GM23338 (cell line): Measurements from ENCODE around the gene CFAP53. TPM values are rescaled to one million over a fixed set of nuclear protein-coding genes. Genes with fewer than 3 reads are reported as not detected.

Experiments
- ATAC-seq: fragments of 200-7000 bp; cut with Tn5 transposase; 3 replicates; pipeline ENCODE4 v1.9.1; 2020
- DNase-seq: peaks from one replicate; pipeline ENCODE4 v3.0.0-alpha.2; 2015; ENCODE audit warnings: low spot score
- H2AFZ ChIP-seq: fragments of 200-600 bp; sonication (generic); 2 replicates; pipeline ENCODE4 v1.8.0; 2016; ENCODE audit warnings: antibody characterized with exemption, mild to moderate bottlenecking, moderate library complexity
- H3F3A ChIP-seq: fragments of 200-600 bp; sonication (generic); replicated peaks from 2 replicates; pipeline ENCODE4 v1.8.0; 2017; ENCODE audit warnings: antibody characterized with exemption, mixed run types, low read depth
- H3K27ac ChIP-seq: fragments of 200-600 bp; sonication (generic); 2 replicates; pipeline ENCODE4 v1.6.1; 2016; ENCODE audit warnings: low read depth
- H3K27me3 ChIP-seq: fragments of 200-600 bp; sonication (generic); 2 replicates; pipeline ENCODE4 v1.8.0; 2016; ENCODE audit warnings: mild to moderate bottlenecking, mixed run types, moderate library complexity; ENCODE audit not compliant: insufficient read depth
- H3K36me3 ChIP-seq: fragments of 200-600 bp; sonication (generic); 2 replicates; pipeline ENCODE4 v1.8.0; 2016; ENCODE audit warnings: mild to moderate bottlenecking; ENCODE audit not compliant: insufficient read depth
- H3K4me1 ChIP-seq: fragments of 200-600 bp; sonication (generic); 2 replicates; pipeline ENCODE4 v1.8.0; 2016; ENCODE audit warnings: mild to moderate bottlenecking, moderate library complexity; ENCODE audit not compliant: insufficient read depth
- H3K4me2 ChIP-seq: fragments of 200-600 bp; sonication (generic); 2 replicates; pipeline ENCODE4 v1.7.1; 2017; ENCODE audit warnings: mixed run types
- H3K4me3 ChIP-seq: fragments of 200-600 bp; sonication (generic); 2 replicates; pipeline ENCODE4 v1.6.1; 2016; ENCODE audit warnings: mixed run types
- H3K79me2 ChIP-seq: fragments of 200-600 bp; sonication (generic); replicated peaks from 2 replicates; pipeline ENCODE4 v1.8.0; 2017; ENCODE audit warnings: mild to moderate bottlenecking; ENCODE audit not compliant: insufficient read depth
- H3K9me2 ChIP-seq: fragments of 200-600 bp; sonication (generic); 2 replicates; pipeline ENCODE4 v1.8.0; 2017; ENCODE audit not compliant: insufficient read depth
- H4K20me1 ChIP-seq: fragments of 200-600 bp; sonication (generic); replicated peaks from 2 replicates; pipeline ENCODE4 v1.8.0; 2017; ENCODE audit warnings: mild to moderate bottlenecking; ENCODE audit not compliant: insufficient read depth
- H3K27ac Mint-ChIP-seq: 2 replicates; pipeline ENCODE4 v1.8.0; 2020; ENCODE audit warnings: inconsistent platforms, mild to moderate bottlenecking, moderate library complexity, mixed read lengths
- H3K27me3 Mint-ChIP-seq: 3 replicates; pipeline ENCODE4 v1.8.0; 2022; ENCODE audit warnings: low read depth, mild to moderate bottlenecking, moderate library complexity, mixed read lengths, inconsistent platforms; ENCODE audit not compliant: insufficient read depth, poor library complexity
- H3K36me3 Mint-ChIP-seq: 3 replicates; pipeline ENCODE4 v1.8.0; 2021; ENCODE audit warnings: low read depth, mild to moderate bottlenecking, inconsistent platforms, moderate library complexity, mixed read lengths
- H3K4me1 Mint-ChIP-seq: 3 replicates; pipeline ENCODE4 v1.8.0; 2020; ENCODE audit warnings: mild to moderate bottlenecking, inconsistent platforms, mixed read lengths
- H3K4me3 Mint-ChIP-seq: 3 replicates; pipeline ENCODE4 v1.8.0; 2021; ENCODE audit warnings: moderate library complexity, mild to moderate bottlenecking, inconsistent platforms, mixed read lengths
- H3K9me3 Mint-ChIP-seq: 3 replicates; pipeline ENCODE4 v1.8.0; 2020; ENCODE audit warnings: moderate library complexity, mild to moderate bottlenecking, inconsistent platforms, mixed read lengths
- CREB1 ChIP-seq: fragments of 250-450 bp; sonication (Bioruptor Pico); IDR thresholded peaks from 2 replicates; pipeline ENCODE4 v1.5.0; 2020; ENCODE audit warnings: low read depth, mild to moderate bottlenecking, moderate library complexity
- EZH2 ChIP-seq: fragments of 200-600 bp; sonication (generic); IDR thresholded peaks from one replicate; pipeline ENCODE4 v1.8.0; 2017; ENCODE audit warnings: antibody characterized with exemption, mild to moderate bottlenecking, low read depth; ENCODE audit not compliant: unreplicated experiment
- EZH2phosphoT487 ChIP-seq: fragments of 200-600 bp; sonication (generic); IDR thresholded peaks from one replicate; pipeline ENCODE4 v1.8.1; 2018; ENCODE audit warnings: antibody characterized with exemption; ENCODE audit not compliant: unreplicated experiment
- JUNB ChIP-seq: IDR thresholded peaks from one replicate; pipeline ENCODE4 v1.6.1; 2016; ENCODE audit warnings: antibody characterized with exemption; ENCODE audit not compliant: unreplicated experiment
- NANOG ChIP-seq: IDR thresholded peaks from 2 replicates; pipeline ENCODE4 v1.6.1; 2016; ENCODE audit warnings: antibody characterized with exemption, borderline replicate concordance
- POLR2AphosphoS5 ChIP-seq: IDR thresholded peaks from 2 replicates; pipeline ENCODE4 v1.6.1; 2016; ENCODE audit warnings: antibody characterized with exemption, low read depth
- STAT1 ChIP-seq: IDR thresholded peaks from one replicate; pipeline ENCODE4 v1.6.1; 2016; ENCODE audit warnings: antibody characterized with exemption; ENCODE audit not compliant: unreplicated experiment
- ZNF114 ChIP-seq: fragments of 250-450 bp; sonication (Bioruptor Pico); IDR thresholded peaks from 2 replicates; pipeline ENCODE4 v1.5.0; 2020; ENCODE audit warnings: mild to moderate bottlenecking, moderate library complexity
- ZNF331 ChIP-seq: fragments of 250-450 bp; sonication (Bioruptor Pico); IDR thresholded peaks from 2 replicates; pipeline ENCODE4 v1.5.0; 2020; ENCODE audit warnings: low read depth, mild to moderate bottlenecking, moderate library complexity
- ZNF462 ChIP-seq: fragments of 250-450 bp; sonication (Bioruptor Pico); IDR thresholded peaks from 2 replicates; pipeline ENCODE4 v1.5.0; 2020; ENCODE audit warnings: mild to moderate bottlenecking, moderate library complexity
- polyA plus RNA-seq: library from polyadenylated mRNA; unstranded; fragments of >200 nt; fragmentation: Nextera tagmentation; extraction: Ambion mirVana; gene quantifications from 2 replicates; pipeline ENCODE4 v1.2.1, GENCODE V29; 2016
- total RNA-seq: library from RNA; depleted of rRNA; stranded (reverse); fragments of >200 nt; shearing (Covaris generic); gene quantifications from 2 replicates; pipeline ENCODE4 v1.2.3, GENCODE V29; 2014
- TF ChIP-seq, protein P1 (sequence below): IDR thresholded peaks from 2 replicates; pipeline ENCODE4 v1.6.1; 2016; ENCODE audit warnings: antibody characterized with exemption
- TF ChIP-seq, protein P2 (sequence below): IDR thresholded peaks from one replicate; pipeline ENCODE4 v1.6.1; 2018; ENCODE audit warnings: antibody characterized with exemption; ENCODE audit not compliant: unreplicated experiment
- TF ChIP-seq, protein P3 (sequence below), 2 experiments: fragments of 200-600 bp in 1 of 2; sonication (generic) in 1 of 2; conservative IDR thresholded peaks; 2 replicates each; pipeline versions ENCODE4 v1.5.1 to v1.6.1; 2016 to 2017; ENCODE audit warnings: antibody characterized with exemption in 2 of 2, low read depth in 2 of 2, mild to moderate bottlenecking in 2 of 2, moderate library complexity in 1 of 2

CFAP53 gene
- total and polyA plus RNA-seq, 2 experiments from 2014 or later, result 0.71 TPM; not detected in 1

GRCh38 chr18:50192995-50193795, 73.1 kb downstream of the CFAP53 start:
- Histone ChIP-seq H3K27ac (no peak overlapping the region), H3K4me2 (peak overlapping the region; percentile 95), H3K36me3 (no peaks in the 10 kb centered on the region), H4K20me1 (peaks cover 5% of the 10 kb centered on the region; the same call in 1 of the 2 replicates), H3K27me3 (peaks cover 73% of the 10 kb centered on the region), H3K79me2 (no peaks in the 10 kb centered on the region), H3K9me2 (no peaks in the 10 kb centered on the region), H3K4me1 (peaks cover 22% of the 10 kb centered on the region; the same call in 1 of the 2 replicates), H3F3A (0 out of 2 replicates have a peak, but pooled peaks cover 4% of the 10 kb centered on the region), H2AFZ (peak overlapping the region; percentile 59), H3K4me3 (peak overlapping the region; percentile 79)
- H3K4me1 Mint-ChIP-seq, result peaks cover 15% of the 10 kb centered on the region
- no peak overlapping the region for H3K27ac Mint-ChIP-seq
- ATAC-seq, result peak; percentile 16
- H3K9me3 Mint-ChIP-seq, result no peaks in the 10 kb centered on the region
- DNase-seq, result peak; percentile 44
- no peaks in the 10 kb centered on the region for H3K36me3 Mint-ChIP-seq
- peak overlapping the region; percentile 76 for H3K4me3 Mint-ChIP-seq
- no peak for TF ChIP-seq EZH2
- no peak for TF ChIP-seq NANOG
- TF ChIP-seq STAT1, result no peak
- TF ChIP-seq, protein P1, sequence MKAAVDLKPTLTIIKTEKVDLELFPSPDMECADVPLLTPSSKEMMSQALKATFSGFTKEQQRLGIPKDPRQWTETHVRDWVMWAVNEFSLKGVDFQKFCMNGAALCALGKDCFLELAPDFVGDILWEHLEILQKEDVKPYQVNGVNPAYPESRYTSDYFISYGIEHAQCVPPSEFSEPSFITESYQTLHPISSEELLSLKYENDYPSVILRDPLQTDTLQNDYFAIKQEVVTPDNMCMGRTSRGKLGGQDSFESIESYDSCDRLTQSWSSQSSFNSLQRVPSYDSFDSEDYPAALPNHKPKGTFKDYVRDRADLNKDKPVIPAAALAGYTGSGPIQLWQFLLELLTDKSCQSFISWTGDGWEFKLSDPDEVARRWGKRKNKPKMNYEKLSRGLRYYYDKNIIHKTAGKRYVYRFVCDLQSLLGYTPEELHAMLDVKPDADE, result no peak
- TF ChIP-seq CREB1 (CRISPR knock-in tag), result no peak
- TF ChIP-seq, protein P2, sequence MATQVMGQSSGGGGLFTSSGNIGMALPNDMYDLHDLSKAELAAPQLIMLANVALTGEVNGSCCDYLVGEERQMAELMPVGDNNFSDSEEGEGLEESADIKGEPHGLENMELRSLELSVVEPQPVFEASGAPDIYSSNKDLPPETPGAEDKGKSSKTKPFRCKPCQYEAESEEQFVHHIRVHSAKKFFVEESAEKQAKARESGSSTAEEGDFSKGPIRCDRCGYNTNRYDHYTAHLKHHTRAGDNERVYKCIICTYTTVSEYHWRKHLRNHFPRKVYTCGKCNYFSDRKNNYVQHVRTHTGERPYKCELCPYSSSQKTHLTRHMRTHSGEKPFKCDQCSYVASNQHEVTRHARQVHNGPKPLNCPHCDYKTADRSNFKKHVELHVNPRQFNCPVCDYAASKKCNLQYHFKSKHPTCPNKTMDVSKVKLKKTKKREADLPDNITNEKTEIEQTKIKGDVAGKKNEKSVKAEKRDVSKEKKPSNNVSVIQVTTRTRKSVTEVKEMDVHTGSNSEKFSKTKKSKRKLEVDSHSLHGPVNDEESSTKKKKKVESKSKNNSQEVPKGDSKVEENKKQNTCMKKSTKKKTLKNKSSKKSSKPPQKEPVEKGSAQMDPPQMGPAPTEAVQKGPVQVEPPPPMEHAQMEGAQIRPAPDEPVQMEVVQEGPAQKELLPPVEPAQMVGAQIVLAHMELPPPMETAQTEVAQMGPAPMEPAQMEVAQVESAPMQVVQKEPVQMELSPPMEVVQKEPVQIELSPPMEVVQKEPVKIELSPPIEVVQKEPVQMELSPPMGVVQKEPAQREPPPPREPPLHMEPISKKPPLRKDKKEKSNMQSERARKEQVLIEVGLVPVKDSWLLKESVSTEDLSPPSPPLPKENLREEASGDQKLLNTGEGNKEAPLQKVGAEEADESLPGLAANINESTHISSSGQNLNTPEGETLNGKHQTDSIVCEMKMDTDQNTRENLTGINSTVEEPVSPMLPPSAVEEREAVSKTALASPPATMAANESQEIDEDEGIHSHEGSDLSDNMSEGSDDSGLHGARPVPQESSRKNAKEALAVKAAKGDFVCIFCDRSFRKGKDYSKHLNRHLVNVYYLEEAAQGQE, result no peak
- TF ChIP-seq ZNF114, result no peak
- TF ChIP-seq JUNB, result no peak
- TF ChIP-seq, protein P3, sequence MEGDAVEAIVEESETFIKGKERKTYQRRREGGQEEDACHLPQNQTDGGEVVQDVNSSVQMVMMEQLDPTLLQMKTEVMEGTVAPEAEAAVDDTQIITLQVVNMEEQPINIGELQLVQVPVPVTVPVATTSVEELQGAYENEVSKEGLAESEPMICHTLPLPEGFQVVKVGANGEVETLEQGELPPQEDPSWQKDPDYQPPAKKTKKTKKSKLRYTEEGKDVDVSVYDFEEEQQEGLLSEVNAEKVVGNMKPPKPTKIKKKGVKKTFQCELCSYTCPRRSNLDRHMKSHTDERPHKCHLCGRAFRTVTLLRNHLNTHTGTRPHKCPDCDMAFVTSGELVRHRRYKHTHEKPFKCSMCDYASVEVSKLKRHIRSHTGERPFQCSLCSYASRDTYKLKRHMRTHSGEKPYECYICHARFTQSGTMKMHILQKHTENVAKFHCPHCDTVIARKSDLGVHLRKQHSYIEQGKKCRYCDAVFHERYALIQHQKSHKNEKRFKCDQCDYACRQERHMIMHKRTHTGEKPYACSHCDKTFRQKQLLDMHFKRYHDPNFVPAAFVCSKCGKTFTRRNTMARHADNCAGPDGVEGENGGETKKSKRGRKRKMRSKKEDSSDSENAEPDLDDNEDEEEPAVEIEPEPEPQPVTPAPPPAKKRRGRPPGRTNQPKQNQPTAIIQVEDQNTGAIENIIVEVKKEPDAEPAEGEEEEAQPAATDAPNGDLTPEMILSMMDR (conservative IDR thresholded peaks at IDR 0.05; ENCODE audit: low read depth in 2 of 2), result no peak
- no peak for TF ChIP-seq ZNF331 (CRISPR knock-in tag)
- no peak for TF ChIP-seq ZNF462 (CRISPR knock-in tag)
- TF ChIP-seq POLR2AphosphoS5, result no peak
- TF ChIP-seq EZH2phosphoT487, result no peak
- H3K27me3 Mint-ChIP-seq, result peaks cover 43% of the 10 kb centered on the region
